ENCODE results near the gene ZNF215. TPM values are rescaled to one million over a fixed set of nuclear protein-coding genes. Genes with fewer than 3 reads are reported as not detected.
"Not testable (repeated sequence)": the region's sequence is repeated elsewhere in the genome, so short reads cannot be mapped to it uniquely, and the experiment has no call there.

Gene ZNF215
- total RNA-seq, result under 1 TPM; 0.53 to 0.68 TPM

DNA sequence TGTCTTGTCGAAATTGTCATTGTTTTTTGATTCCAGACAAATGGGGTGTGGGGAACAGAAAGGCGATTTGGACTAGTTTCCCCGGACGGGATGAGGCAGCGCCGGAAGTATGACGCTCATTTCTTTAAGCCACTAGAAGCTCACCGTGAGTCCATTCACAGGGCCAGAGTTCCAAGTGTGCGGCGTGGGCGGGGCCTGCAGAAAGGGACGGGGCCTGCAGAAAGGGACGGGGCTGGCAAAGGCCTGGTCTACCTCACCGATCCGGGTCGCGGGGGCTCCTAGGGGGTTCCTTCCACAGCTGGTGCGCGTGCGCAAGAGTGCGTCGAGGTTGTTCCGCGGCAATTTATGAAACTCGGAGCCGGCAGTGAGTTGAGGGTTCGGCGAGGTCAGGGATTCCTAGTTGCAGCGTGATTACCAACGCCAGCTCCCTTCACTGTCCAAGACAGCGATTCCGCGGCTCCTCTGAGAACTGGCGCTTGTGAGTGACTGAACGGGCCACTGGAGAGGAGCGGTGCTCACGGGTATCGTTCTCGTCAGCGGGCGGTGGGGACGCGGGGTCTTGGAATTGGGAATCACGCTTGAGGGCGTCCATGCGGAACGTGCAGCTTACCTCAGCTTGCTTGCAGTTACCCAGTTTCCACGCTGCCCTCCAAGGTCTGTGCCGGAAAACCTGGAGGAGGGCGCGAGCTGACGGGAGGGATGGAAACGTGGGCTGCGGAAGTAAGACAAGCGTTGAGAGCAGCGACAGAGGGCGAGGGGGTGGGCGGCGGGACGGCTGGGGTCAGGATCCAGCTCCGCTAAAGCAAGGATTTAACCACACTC is at the start of gene ZNF215:
Gene ZNF215 (plus strand): TSS at position 219 of the 822 bp plus-strand sequence. CDS start 5,847 bp downstream, outside the sequence.
- H3K36me3 Mint-ChIP-seq (ENCODE audit: low read depth), result no peaks in the 10 kb centered on the region
- H3K27me3 Mint-ChIP-seq, result peaks cover 43% of the 10 kb centered on the region
- DNase-seq, result peak; percentile 34
- no peaks in the 10 kb centered on the region for H3K9me3 Mint-ChIP-seq
- CTCF ChIA-PET, result no interaction called here
- peak within 1 kb of the TSS; percentile 73 for H3K4me3 Mint-ChIP-seq
- H3K27ac Mint-ChIP-seq, result no peak within 1 kb of the TSS
- H3K4me1 Mint-ChIP-seq, result peaks cover 18% of the 10 kb centered on the region
- POLR2A ChIA-PET, result no interaction called here

DNA sequence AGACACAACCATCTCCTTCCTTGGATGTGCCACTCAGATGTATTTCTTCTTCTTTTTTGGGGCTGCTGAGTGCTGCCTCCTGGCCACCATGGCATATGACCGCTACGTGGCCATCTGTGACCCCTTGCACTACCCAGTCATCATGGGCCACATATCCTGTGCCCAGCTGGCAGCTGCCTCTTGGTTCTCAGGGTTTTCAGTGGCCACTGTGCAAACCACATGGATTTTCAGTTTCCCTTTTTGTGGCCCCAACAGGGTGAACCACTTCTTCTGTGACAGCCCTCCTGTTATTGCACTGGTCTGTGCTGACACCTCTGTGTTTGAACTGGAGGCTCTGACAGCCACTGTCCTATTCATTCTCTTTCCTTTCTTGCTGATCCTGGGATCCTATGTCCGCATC is 49.3 kb upstream of the ZNF215 start:
- Mint-ChIP-seq H3K27me3 (peaks cover 14% of the 10 kb centered on the region), H3K9me3 (no peaks in the 10 kb centered on the region), H3K36me3 (ENCODE audit: low read depth) (no peaks in the 10 kb centered on the region), H3K4me1 (no peaks in the 10 kb centered on the region), H3K4me3 (no peak overlapping the region), H3K27ac (no peak overlapping the region)
- ChIA-PET POLR2A (no interaction called here), CTCF (no interaction called here)
- no peak for DNase-seq

DNA sequence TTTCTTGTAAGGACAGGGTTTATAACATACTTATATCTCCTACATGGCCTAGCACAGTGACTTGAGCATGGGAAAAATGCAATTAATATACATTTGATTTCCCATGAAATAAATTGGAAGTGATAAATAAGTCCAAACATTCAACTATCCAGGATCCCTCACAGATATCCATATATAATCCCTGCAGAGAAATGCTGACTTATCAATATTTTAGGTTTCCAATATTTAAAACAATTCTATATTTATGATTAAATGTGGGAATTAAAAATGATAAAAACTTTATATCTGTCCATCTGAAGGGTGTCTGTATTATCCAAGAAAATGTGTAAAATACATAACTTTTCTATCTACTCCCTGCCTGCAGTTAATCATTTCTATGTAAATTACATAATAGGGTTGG is 43.5 kb upstream of the ZNF215 start:
- Mint-ChIP-seq H3K27me3 (peaks cover 27% of the 10 kb centered on the region), H3K4me3 (no peak overlapping the region), H3K36me3 (ENCODE audit: low read depth) (no peaks in the 10 kb centered on the region), H3K4me1 (no peaks in the 10 kb centered on the region), H3K9me3 (no peaks in the 10 kb centered on the region), H3K27ac (no peak overlapping the region)
- DNase-seq, result no peak
- POLR2A ChIA-PET, result no interaction called here
- CTCF ChIA-PET, result no interaction called here

DNA sequence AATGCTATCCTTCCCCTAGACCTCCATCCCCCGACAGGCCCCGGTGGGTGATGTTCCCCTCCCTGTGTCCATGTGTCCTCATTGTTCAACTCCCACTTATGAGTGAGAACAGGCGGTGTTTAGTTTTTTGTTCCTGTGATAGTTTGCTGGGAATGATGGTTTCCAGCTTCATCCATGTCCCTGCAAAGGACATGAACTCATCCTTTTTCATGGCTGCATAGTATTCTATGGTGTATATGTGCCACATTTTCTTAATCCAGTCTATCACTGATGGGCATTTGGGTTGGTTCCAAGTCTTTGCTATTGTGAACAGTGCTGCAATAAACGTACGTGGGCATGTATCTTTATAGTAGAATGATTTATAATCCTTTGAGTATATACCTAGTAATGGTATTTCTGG is 38.5 kb upstream of the ZNF215 start:
- H3K27ac Mint-ChIP-seq; H3K4me1 Mint-ChIP-seq; DNase-seq; H3K36me3 Mint-ChIP-seq (ENCODE audit: low read depth); POLR2A ChIA-PET; H3K4me3 Mint-ChIP-seq; CTCF ChIA-PET; H3K9me3 Mint-ChIP-seq: not testable (repeated sequence)
- H3K27me3 Mint-ChIP-seq, result peaks cover 21% of the 10 kb centered on the region

DNA sequence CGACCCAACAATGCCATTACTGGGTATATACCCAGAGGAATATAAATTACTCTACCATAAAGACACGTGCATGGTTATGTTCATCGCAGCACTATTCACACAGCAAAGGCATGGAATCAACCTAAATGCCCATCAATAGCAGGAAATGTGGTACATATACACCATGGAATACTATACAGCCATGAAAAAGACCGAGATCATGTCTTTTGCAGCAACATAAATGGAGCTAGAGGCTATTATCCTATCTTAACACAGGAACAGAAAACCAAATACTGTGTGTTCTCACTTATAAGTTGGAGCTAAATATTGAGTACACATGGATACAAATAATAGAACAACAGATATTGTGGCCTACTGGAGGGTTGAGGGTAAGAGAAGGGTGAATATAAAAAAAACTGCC is 37.4 kb upstream of the ZNF215 start:
- no peaks in the 10 kb centered on the region for H3K36me3 Mint-ChIP-seq (ENCODE audit: low read depth)
- H3K27me3 Mint-ChIP-seq, result peaks cover 16% of the 10 kb centered on the region
- CTCF ChIA-PET, result no interaction called here
- no peaks in the 10 kb centered on the region for H3K4me1 Mint-ChIP-seq
- DNase-seq, result no peak
- H3K27ac Mint-ChIP-seq, result no peak overlapping the region
- no peak overlapping the region for H3K4me3 Mint-ChIP-seq
- POLR2A ChIA-PET, result no interaction called here
- H3K9me3 Mint-ChIP-seq, result no peaks in the 10 kb centered on the region

DNA sequence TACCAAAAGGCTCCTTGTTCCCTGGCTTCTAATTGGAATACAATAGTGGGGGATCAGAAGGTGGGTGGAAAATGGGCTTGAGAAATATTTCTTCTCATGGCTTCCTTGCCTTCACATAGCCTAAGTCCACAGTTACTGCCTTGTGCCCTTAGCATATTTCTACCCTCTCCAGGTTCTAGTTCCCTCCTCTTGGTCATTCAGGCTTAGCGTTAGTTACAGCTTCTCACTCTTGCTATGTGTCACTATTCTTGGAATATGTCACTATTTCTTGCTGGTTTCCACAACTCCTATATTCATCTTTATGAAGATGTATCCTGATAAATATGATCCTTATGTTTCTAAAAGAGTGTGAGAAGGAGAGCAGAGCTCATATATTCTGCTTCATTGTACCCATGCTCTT is 36.4 kb upstream of the ZNF215 start:
- Mint-ChIP-seq H3K4me3 (no peak overlapping the region), H3K27me3 (peaks cover 11% of the 10 kb centered on the region), H3K4me1 (no peaks in the 10 kb centered on the region), H3K27ac (no peak overlapping the region), H3K9me3 (no peaks in the 10 kb centered on the region), H3K36me3 (ENCODE audit: low read depth) (no peaks in the 10 kb centered on the region)
- no peak for DNase-seq
- ChIA-PET CTCF (no interaction called here), POLR2A (no interaction called here)

DNA sequence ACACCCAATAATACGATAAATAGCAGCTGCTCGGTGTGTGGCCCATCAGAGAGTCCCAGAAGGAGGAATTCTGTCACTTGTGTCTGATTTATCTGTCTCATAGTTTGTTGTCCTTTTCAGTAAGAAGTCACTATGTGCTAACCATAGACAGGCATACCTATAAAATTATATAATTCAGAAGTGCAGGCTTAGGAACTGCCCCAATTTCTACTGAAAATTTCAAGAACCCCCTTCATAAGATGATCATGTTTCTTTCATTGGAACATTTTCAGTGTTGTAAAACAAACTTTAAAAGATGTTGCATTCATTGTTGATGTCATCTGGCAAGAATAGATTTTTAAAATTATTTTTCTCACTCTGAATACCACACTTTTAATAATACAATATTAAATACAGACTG is 33.8 kb upstream of the ZNF215 start, which contains the start of gene OR2D2:
Gene OR2D2 (minus strand): TSS at position 101 of the 400 bp plus-strand sequence. CDS start 0 bp downstream, at position 101.
- Mint-ChIP-seq H3K4me1 (no peaks in the 10 kb centered on the region), H3K36me3 (ENCODE audit: low read depth) (no peaks in the 10 kb centered on the region), H3K9me3 (no peaks in the 10 kb centered on the region), H3K27ac (no peak within 1 kb of the TSS), H3K4me3 (no peak within 1 kb of the TSS), H3K27me3 (peaks cover 8% of the 10 kb centered on the region)
- no peak for DNase-seq
- CTCF ChIA-PET, result no interaction called here
- POLR2A ChIA-PET, result no interaction called here

DNA sequence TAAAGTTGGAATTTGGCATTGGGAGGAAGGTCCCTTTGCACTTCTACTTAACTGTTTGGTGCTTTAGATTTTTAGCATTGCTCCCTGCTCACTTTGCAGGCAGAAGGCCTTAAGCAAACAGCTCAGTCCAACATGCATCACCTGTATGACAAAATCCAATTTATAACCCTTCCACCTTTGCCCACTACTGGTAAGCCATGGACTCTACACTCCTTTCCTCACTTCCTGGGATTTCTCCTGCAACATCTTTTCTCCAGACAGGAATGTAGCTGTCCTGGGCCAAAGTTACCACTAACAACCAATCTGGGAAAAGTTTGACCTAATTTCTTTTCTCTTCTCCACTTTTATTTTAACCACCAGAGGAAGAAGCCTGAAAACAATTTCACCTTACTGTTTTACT is 32.1 kb upstream of the ZNF215 start:
- Mint-ChIP-seq H3K4me1 (no peaks in the 10 kb centered on the region), H3K27me3 (peaks cover 14% of the 10 kb centered on the region), H3K9me3 (no peaks in the 10 kb centered on the region), H3K4me3 (no peak overlapping the region), H3K36me3 (ENCODE audit: low read depth) (no peaks in the 10 kb centered on the region), H3K27ac (no peak overlapping the region)
- POLR2A ChIA-PET, result no interaction called here
- no peak for DNase-seq
- CTCF ChIA-PET, result no interaction called here

DNA sequence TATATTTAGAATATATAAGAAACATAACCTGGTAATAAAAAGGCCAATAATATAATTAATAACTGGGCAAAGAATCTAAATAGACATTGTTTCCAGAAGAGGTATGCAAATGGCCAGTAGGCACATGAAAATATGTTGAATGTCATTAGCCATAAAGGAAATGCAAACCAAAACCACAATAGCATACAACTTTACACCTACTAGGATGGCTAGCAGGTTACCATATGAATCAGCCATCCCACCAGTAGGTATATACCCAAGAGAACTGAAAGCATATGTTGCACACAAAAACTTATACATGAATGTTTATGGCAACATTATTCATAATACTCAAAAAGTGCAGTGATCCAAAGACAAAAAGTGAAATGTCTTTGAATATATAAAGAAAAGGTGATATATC is 31.2 kb upstream of the ZNF215 start:
- POLR2A ChIA-PET, result no interaction called here

DNA sequence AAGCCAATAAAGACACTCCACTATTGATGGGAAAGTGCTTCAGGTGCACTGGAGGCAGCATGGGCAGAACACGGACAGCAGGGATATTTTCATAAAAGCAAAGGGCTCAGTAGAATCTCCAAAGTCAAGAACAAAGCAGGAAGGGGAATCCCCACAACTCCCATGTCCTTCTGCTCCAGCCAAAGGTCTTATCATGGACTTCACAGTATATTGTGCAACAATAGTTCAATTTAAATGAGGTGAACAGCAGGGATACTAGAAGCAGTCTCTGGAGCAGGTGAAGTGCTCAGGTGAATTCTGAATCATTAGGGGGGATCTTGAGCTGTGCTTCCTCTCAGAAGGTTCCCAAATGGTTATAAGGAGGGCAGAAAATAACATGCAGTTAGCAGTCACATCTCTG is 27.3 kb upstream of the ZNF215 start:
- H3K4me3 Mint-ChIP-seq, result no peak overlapping the region
- no peaks in the 10 kb centered on the region for H3K9me3 Mint-ChIP-seq
- peaks cover 15% of the 10 kb centered on the region for H3K27me3 Mint-ChIP-seq
- ChIA-PET POLR2A (no interaction called here), CTCF (no interaction called here)
- no peaks in the 10 kb centered on the region for H3K36me3 Mint-ChIP-seq (ENCODE audit: low read depth)
- DNase-seq, result no peak
- no peaks in the 10 kb centered on the region for H3K4me1 Mint-ChIP-seq
- no peak overlapping the region for H3K27ac Mint-ChIP-seq

More for the DNA sequence above, 31.2 kb upstream of the ZNF215 start:
- Mint-ChIP-seq H3K27me3 (peaks cover 14% of the 10 kb centered on the region), H3K36me3 (ENCODE audit: low read depth) (no peaks in the 10 kb centered on the region), H3K9me3 (no peaks in the 10 kb centered on the region), H3K4me1 (no peaks in the 10 kb centered on the region), H3K4me3 (no peak overlapping the region), H3K27ac (no peak overlapping the region)
- CTCF ChIA-PET, result no interaction called here
- no peak for DNase-seq

DNA sequence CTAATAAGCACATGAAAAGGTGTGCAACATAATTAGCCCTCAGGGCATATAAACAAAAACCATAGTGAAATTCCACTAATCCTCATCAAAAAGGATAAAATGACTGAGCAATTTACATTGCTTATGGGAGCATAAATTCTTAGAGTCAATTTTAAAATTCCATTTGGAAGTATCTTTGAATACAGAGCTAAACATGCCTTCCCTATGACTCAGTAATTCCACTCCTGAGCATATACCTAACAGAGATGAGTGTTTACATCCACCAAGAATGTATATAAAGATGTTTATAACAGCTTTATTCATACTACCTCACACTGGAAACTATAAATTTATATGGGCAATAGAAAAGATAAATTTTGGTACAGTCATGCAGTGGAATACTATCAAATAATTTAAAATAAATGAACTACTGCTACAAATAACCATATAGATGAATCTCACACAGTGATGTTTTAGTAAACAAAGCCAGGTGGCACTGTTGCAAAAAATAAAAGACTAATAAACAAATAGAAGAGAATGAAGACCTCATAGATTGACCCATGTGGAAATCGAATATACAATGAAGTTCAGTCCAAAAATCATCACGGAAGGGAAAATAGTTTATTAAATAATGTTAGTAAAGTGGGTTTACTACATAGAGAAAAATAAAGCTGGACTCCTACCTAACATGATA is 25.8 kb upstream of the ZNF215 start:
- ChIA-PET POLR2A (no interaction called here), CTCF (interaction anchor here (1.2 kb wide), 1 partner anchor 88 kb away, joined by 4 read pairs; no protein-coding TSS in a partner anchor)
- H3K27me3 Mint-ChIP-seq, result peaks cover 14% of the 10 kb centered on the region
- no peak overlapping the region for H3K27ac Mint-ChIP-seq
- no peak overlapping the region for H3K4me3 Mint-ChIP-seq
- H3K9me3 Mint-ChIP-seq, result no peaks in the 10 kb centered on the region
- DNase-seq, result no peak
- no peaks in the 10 kb centered on the region for H3K4me1 Mint-ChIP-seq
- no peaks in the 10 kb centered on the region for H3K36me3 Mint-ChIP-seq (ENCODE audit: low read depth)

DNA sequence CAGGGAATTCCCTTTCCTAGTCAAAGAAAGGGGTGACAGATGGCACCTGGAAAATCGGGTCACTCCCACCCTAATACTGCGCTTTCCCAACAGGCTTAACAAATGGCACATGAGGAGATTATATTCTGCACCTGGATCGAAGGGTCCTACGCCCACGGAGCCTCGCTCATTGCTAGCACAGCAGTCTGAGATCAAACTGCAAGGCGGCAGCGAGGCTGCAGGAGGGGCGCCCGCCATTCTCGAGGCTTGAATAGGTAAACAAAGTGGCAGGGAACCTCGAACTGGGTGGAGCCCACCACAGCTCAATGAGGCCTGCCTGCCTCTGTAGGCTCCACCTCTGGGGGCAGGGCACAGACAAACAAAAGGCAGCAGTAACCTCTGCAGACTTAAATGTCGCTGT is 21.4 kb upstream of the ZNF215 start:
- CTCF ChIA-PET; H3K9me3 Mint-ChIP-seq; H3K4me1 Mint-ChIP-seq; H3K36me3 Mint-ChIP-seq (ENCODE audit: low read depth); H3K27me3 Mint-ChIP-seq; DNase-seq; H3K4me3 Mint-ChIP-seq; POLR2A ChIA-PET; H3K27ac Mint-ChIP-seq: not testable (repeated sequence)

DNA sequence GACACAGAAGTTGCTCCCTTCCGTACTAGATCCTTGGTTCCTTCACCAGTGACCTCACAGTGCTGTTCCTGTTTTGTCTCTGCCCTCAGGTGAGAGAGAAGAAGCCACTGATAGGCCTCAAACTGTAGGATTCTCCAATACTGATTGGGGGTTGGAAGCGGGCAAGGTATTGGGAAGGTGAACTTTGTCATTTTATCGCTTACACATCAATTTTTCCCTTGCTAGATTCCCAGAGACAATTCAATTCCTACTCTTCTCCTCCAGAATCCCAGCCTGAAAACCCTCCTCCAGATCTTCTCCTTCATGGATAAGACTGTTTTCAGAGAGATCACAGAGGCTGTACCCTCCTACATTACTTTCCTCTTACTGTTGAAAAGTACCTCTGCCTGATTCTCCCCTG is 14.8 kb upstream of the ZNF215 start:
- Mint-ChIP-seq H3K27ac (no peak overlapping the region), H3K36me3 (ENCODE audit: low read depth) (no peaks in the 10 kb centered on the region), H3K27me3 (no peaks in the 10 kb centered on the region), H3K9me3 (no peaks in the 10 kb centered on the region), H3K4me3 (no peak overlapping the region), H3K4me1 (no peaks in the 10 kb centered on the region)
- ChIA-PET CTCF (no interaction called here), POLR2A (no interaction called here)
- DNase-seq, result no peak

DNA sequence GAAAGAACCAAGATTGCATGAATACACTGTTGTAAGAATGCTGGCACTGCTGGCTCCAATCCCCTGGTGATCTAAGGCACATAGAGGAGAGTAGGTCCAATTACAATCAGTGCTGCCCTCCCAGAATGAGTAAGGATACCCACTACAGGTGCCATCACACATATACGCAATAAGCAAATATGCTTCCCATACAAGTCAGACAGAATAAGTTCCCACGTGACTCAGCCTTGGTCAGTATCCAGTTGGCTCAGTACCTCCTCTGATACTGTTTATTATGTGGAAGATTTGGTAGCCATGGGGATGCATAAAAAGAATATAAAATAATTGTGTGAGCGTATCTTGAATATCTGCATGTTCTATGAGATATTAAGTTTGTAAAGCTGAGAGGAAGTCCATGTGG is 14.3 kb upstream of the ZNF215 start:
- no peaks in the 10 kb centered on the region for H3K27me3 Mint-ChIP-seq
- no peak overlapping the region for H3K27ac Mint-ChIP-seq
- H3K36me3 Mint-ChIP-seq (ENCODE audit: low read depth), result no peaks in the 10 kb centered on the region
- ChIA-PET POLR2A (no interaction called here), CTCF (no interaction called here)
- no peaks in the 10 kb centered on the region for H3K9me3 Mint-ChIP-seq
- no peaks in the 10 kb centered on the region for H3K4me1 Mint-ChIP-seq
- no peak overlapping the region for H3K4me3 Mint-ChIP-seq
- no peak for DNase-seq
